NCI-H2227 (cell line): Measurements from ENCODE around the gene EIF1AD.
A peak's percentile ranks its signal among the peaks of the same experiment; 100 is the strongest.

ENCODE experiments used
- DNase-seq: peaks from one replicate; lab custom pipeline; 2025; ENCODE audit not compliant: unreplicated experiment; lab: John Stamatoyannopoulos, UW

Gene EIF1AD

DNA sequence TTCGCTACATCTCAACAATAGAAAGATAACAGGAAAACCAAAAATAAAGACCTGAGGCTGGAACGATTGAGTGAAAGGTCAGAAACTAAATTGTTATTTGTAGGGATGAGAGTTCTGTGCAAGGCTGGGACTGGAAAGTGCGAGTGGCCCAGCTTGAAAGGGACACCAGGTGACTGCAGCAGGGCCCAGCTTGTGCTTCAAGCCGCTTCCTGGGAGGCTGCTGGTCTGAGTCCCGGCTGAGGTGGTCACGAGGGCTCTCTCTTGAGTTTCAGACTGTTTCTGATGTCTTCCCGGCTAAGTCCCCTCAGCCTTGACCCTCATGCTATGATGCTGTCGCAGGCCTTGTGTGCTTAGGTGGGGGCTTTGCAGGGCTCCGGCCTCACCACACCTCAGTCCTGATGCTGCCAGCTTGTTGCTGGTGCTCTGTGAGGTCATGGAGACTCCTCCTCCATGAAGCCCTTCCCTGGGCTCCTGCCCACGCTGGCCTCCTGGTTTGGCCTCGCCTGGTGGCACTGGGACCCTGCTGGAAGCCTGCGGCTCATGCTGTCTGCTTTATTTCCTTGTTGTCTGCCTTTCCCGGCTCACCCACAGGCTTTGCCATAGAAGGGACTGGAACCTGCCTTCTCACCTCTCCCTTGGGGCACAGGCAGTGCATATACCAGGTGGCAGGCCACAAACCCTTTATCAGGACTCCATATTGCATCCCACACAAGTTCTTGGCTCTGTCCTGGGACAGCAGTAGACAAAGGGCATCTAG, 4.4 kb upstream of the EIF1AD start:
- DNase-seq, result no peak

DNA sequence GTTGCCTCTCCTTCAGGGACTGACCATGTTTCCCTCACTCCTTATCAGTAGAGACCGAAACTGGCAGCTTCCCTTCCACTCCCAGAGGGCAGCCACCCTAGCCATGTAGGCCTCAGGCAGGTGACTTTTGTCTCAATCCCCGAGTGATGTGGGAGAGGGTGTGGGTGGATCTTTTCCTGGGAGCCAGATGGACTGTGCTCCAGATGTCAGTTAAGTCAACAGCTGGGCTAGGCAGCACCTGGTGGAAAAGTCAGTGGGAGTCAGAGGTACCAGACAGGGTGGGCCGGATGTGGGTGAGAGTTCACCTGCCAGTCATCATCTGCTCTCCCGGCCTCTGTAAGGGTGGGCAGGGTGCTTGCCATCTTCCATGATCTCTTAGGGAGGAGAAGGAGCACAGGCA, 2.2 kb upstream of the EIF1AD start:
- DNase-seq, result no peak

DNA sequence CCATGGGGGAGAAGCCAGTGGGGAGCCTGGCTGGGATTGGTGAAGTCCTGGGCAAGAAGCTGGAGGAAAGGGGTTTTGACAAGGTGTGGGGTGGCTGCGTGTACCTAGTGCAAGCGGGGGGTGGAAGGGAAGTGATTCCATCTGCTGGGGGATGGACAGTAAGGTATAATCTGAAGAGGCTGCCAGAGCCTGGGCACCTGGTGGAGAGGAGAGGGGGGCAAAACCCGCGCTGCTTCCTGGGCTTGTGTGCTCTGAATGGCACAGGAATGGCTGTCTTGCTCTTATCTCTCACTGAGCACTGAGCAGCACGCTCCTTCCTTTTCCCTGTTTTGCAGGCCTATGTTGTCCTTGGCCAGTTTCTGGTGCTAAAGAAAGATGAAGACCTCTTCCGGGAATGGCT, 1.3 kb upstream of the EIF1AD start:
- DNase-seq, result no peak

GRCh38 chr11:66002648-66003225, 780 bp upstream of the EIF1AD start:
- peak; percentile 83 for DNase-seq

DNA sequence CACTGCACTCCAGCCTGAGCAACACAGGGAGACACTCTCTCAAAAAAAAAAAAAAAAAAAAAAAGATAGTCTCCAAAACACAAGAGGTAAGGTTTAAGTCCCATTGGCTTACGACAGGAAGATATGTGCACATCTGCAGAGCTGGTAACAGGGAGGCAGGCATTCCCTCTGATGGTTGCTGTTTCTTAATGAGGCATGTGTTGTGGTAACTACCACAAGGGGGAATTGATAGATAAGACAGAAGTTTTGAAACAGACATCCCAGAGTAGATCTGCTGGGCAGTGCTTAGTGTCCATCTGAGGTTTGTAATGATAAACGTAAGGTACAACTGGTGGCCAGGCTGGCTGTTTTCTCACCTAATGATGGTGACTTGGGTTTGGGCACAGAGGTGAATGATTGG, 4.7 kb downstream of the EIF1AD start:
- no peak for DNase-seq

DNA sequence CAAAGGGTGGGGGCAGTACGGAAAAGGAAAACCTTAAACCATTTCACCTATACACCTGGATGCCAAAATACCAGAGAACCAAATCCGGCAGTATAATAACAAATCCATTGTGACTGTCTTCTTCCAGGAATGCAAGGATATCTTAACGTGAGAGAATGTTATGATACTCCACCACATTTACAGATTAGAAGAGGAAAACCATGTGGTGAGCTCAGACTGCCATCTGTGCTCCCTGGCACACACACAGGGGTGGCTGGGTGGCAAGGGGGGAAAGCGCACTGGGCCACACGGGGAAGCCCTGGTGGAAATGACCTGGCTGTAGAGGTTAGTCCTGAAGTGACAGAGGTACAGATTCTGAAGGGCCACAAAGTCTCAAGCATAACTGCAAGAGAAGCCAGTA, 9.9 kb downstream of the EIF1AD start:
- DNase-seq, result no peak

DNA sequence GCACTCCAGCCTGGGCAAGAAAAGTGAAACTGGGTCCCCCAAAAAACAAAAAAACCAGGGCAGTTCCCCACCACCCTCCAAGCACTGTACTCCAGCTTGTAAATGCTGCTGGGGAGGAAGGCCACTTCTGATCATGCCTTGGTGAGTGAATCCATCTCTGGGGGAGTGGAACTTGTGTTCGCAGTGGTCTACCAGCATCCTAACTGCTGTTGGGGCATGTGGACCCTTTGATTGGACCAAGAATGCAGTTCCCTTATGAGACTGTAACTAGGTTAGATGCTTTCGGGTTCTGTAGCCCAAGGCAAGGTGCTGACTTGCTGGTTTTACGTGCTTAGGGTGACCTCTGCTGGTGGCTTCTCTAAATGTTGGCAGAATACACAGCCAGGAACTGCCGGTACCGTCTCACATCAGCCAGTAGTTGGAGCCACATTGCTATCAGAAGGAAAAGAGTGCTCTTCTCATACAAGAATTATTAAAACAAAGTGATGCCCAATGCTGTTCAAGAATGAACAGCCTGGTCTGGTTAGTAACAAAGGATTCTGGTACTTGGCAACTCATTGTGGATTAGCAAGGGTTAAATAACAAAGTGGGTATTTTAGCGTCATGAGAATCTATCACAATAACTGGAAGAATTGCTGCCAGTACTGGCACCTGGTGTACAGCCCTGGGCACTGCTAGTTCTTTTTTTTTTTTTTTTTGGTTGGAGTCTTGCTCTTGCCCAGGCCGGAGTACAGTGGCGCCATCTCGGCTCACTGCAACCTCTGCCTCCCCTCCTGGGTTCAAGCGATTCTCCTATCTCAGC, 13.0 kb downstream of the EIF1AD start:
- peak; percentile 95 for DNase-seq

DNA sequence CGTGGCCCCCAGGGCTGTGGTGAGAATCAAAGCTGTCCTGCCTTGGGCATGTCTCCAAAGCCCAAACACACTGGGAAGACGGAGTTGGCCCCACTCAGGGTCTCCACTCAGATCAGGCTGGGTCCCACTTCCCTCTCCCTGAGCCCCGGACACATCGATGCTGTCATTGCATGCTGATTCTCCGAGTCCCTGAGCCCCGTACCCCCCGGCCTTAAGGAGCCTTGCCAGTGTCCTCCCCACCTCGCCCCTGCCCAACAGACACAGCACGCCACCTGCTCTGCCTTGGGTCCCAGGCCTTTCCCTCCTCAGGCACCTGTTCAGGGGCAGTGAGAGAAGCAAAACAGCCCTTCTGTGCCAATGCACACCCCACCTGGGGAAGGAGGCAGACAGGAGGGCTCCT, 14.6 kb downstream of the EIF1AD start:
- DNase-seq, result no peak

DNA sequence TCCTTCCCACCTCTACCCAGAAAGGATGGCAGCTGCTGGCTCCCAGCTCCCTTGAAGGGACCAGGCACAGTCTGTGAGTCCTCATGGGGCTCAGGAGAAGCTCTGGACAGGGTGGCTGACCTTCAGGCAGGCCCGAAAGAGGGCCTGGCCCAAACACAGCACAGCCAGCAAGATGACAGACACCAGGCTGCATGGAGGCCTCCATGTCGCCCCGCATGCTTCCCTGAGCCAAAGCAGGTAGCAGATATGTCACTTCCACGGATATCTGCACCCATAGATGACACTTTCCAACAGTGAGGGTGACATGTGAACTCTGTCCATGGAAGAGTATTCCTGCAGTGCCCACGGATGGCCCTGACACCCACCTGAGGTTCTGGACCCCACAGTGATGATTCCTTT, 18.4 kb downstream of the EIF1AD start:
- no peak for DNase-seq

GRCh38 chr11:65982824-65983588, 19.0 kb downstream of the EIF1AD start:
- no peak for DNase-seq

DNA sequence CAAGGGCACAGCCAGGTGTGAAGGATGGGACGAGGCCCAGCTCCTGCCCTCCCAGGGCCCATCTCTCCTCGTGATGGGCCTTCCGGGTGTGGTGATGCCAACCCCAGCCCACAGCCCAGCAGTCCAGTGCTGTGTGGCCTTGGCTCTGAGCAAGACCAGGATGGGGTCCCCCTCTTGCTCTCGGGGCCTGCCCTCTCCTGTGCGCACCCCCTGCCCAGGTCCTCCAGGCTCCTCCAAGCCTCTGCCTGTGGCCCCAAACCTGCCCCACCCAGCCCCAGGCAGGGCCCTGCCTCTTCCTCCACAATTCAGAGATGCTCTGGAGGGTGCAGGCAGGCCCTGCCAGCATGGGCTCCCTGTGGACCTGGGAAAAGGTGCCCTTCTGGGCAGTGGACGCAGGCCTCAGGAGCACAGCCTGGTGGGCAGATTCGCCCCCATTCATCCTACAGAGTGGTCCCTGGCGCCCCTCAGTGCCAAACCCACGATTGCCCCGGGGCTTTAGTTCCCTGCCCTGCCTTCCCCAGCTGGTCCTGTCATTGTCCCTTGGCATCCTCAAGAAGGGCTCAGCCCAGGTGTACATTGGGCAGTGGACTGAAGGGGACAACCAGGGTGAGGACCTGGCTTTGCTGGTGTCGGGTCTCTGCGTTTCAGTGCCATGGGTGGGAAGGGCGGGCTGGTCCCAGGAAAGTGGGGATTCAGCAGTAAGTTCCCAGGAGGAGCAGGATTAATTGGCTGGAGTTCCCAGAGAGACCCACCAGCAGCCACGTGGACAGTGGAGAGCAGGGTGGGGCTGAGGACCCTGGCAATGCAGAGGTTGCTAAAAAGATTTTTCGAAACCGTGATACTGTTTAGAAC, 19.8 kb downstream of the EIF1AD start:
- no peak for DNase-seq

- DNase-seq, result no peak
Measured at GRCh38 chr11:65981101-65981740, 20.7 kb downstream of the EIF1AD start.

GRCh38 chr11:65979261-65979759, 22.6 kb downstream of the EIF1AD start:
- DNase-seq, result no peak

DNA sequence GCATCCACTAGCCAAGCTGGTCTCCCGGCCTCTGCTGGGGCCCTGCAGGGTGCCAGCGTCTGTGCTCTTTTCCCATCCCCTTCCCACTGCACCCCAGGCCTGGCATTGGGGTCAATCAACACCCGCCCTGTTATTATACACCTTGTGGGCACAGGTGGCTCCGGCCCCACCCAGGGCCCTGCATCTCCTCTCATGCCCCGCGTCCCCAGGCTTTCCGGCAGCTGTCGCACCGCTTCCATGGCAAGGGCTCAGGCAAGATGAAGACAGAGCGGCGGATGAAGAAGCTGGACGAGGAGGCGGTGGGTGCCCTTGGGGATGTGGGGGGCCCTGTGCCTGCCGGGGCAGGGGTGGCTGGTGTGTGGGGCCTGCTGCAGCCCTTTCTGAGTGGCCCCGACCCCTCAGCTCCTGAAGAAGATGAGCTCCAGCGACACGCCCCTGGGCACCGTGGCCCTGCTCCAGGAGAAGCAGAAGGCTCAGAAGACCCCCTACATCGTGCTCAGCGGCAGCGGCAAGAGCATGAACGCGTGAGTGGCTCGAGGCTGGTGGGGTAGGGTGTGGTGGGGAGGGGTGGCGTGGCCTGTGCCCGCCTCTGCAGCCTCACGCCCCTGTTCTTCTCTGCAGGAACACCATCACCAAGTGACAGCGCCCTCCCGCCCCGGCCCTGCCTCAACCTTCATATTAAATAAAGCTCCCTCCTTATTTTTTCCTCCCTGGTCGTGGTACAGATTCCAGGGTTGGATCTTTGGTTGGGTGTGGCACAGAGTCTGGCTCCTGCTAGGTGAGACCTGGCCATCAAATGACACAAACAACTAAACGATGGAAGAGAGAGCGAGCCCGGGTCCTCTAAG, 23.3 kb downstream of the EIF1AD start:
- no peak for DNase-seq

- no peak for DNase-seq
Measured at GRCh38 chr11:65977621-65978390, 24.2 kb downstream of the EIF1AD start.

DNA sequence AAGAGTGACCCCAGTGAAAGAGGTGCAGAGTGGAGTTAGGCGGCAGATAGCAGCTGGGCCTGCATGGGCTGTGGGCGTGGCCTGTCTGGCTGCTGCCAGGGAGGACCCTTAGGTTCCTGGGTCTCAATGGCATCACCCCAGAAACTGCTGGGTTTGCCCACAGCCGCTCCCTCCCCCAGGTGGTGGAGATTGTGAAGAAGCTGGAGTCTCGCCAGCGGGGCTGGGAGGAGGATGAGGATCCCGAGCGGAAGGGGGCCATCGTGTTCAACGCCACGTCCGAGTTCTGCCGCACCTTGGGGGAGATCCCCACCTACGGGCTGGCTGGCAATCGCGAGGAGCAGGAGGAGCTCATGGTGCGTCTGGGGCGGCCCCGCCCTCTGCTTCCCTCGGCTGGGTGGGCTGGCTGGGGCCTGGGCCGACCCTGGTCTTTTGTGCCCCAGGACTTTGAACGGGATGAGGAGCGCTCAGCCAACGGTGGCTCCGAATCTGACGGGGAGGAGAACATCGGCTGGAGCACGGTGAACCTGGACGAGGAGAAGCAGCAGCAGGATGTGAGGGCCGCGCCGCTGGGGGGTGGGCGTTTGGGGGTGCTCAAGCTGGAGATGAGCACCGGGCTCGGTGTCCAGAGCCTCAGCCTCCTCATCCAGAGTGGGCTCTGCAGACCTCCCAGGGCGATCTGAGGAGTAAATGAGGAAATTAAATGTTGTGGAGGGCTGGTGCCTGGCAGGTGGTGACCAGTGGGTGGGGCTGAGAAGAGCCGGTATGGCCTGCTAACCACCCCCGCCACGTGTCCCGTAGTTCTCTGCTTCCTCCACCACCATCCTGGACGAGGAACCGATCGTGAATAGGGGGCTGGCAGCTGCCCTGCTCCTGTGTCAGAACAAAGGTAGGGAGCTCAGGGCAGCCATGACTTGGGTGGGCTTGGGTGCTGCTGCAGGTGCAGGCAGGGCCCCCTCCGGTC, 25.5 kb downstream of the EIF1AD start:
- DNase-seq, result no peak

DNA sequence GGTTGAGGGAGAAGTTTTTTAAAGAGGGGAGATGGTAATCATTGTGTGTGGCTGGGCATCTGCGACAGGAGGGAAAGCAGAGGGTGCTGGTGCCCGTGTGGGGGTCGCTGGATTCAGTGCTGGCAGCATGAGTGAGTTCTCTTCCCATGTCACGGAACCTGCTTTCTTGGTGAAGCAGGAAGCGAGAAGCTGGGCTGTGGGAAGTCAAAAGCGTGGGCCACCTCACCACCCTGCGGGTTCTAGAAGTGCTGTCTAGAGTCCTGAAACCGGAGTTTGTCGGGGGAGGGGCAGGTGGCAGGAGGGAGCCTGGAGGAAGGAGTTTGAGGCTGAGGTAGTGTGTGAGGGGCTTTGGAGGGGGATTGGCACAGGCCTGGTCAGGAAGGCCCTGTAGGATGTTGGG, 26.2 kb downstream of the EIF1AD start:
- DNase-seq, result no peak
